ENCODE data around the gene TPST2. TPM values are rescaled to one million over a fixed set of nuclear protein-coding genes. Genes with fewer than 3 reads are reported as not detected.

Gene TPST2
- polyA plus RNA-seq, 3 donors = 62.8 to 83.8 (median 69.5) TPM

DNA sequence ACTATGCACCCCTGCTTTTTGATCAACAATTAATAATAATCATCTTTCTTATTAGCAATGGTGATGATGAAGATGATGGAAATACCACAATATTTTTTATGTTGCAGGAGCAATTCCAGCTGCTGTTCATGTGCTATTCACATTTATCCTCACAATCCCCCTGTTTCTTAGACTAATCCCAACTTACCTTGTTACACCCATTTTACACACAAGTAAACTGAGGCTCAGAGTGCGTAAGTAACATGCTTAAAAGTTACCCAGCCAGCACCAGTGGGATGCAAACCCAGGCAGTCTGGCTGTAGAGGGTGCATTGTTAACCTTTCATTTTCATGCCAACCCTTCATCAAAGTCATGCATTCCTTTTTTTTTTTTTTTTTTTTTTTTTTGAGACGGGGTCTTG, 30.3 kb upstream of the TPST2 start:
- TF ChIP-seq, protein P1, sequence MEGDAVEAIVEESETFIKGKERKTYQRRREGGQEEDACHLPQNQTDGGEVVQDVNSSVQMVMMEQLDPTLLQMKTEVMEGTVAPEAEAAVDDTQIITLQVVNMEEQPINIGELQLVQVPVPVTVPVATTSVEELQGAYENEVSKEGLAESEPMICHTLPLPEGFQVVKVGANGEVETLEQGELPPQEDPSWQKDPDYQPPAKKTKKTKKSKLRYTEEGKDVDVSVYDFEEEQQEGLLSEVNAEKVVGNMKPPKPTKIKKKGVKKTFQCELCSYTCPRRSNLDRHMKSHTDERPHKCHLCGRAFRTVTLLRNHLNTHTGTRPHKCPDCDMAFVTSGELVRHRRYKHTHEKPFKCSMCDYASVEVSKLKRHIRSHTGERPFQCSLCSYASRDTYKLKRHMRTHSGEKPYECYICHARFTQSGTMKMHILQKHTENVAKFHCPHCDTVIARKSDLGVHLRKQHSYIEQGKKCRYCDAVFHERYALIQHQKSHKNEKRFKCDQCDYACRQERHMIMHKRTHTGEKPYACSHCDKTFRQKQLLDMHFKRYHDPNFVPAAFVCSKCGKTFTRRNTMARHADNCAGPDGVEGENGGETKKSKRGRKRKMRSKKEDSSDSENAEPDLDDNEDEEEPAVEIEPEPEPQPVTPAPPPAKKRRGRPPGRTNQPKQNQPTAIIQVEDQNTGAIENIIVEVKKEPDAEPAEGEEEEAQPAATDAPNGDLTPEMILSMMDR (IDR thresholded peaks at IDR 0.05) = no peak
- Histone ChIP-seq H3K27ac (ENCODE audit: low read depth in 1 of 2, low read length in 2 of 2) (no peak overlapping the region), H3K9me3 (replicated peaks in 1 of 2; ENCODE audit: control insufficient read depth in 1 of 2, insufficient read depth in 1 of 2, low read length in 2 of 2) (no peaks in the 10 kb centered on the region), H3K79me2 (ENCODE audit: insufficient read depth, low read length) (no peaks in the 10 kb centered on the region), H2AFZ (ENCODE audit: insufficient read depth, low read depth, low read length, poor library complexity, severe bottlenecking) (no peak overlapping the region), H3K36me3 (replicated peaks in 1 of 2; ENCODE audit: control insufficient read depth in 1 of 2, insufficient read depth in 2 of 2, low read length in 2 of 2) (no peaks in the 10 kb centered on the region), H4K20me1 (ENCODE audit: insufficient read depth, low read length) (no peaks in the 10 kb centered on the region), H3K4me3 (replicated peaks in 1 of 3; ENCODE audit: low read depth in 2 of 3, low read length in 3 of 3) (no peak overlapping the region), H3K4me2 (replicated peaks; ENCODE audit: extremely low read depth, low read length, poor library complexity, severe bottlenecking) (no peak overlapping the region), H3K9ac (ENCODE audit: insufficient read depth, low read length, poor library complexity, severe bottlenecking) (no peak overlapping the region), H3K4me1 (ENCODE audit: control insufficient read depth in 1 of 2, insufficient read depth in 2 of 2, low read length in 2 of 2) (peaks cover 22 to 30% of the 10 kb centered on the region in 2 donors), H3K27me3 (ENCODE audit: control insufficient read depth in 2 of 2, insufficient read depth in 2 of 2, low read length in 2 of 2) (no peaks in the 10 kb centered on the region)
- Mint-ChIP-seq H3K4me1 (peaks cover 44% of the 10 kb centered on the region), H3K9me3 (peaks cover 0 to 2% (median 0%) of the 10 kb centered on the region in 7 donors), H3K27ac (no peak overlapping the region), H3K36me3 (no peaks in the 10 kb centered on the region), H3K27me3 (ENCODE audit: low read depth in 3 of 3) (peaks cover 2 to 4% (median 3%) of the 10 kb centered on the region in 3 donors), H3K4me3 (no peak overlapping the region)
- DNase-seq = no peak
- WGBS (ENCODE audit: insufficient coverage) = no CpG with 5 or more reads among the region's 2 CpGs
- intact Hi-C loops (cut with micrococcal nuclease) = no loop called here

DNA sequence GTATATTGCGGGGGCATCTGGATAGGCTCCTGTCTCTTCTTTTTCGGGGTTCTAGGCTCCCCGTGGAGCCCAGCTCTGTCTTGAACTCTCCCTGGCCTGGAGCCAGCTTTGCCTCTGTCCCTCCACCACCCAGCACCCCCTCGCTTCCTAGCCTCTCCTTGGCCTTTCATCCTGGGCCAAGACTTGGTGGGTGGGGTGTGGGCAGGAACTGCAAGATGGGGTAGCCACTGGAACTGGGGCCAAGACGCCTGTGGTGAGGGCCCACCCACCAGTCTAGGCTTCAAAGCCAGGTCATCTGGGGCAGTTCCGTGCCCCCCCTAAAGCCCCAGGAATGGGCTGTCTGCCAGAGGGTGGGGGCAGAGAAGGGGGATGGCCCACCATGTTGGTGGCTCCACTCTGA, 29.6 kb upstream of the TPST2 start:
- Histone ChIP-seq H3K9ac (ENCODE audit: insufficient read depth, low read length, poor library complexity, severe bottlenecking) (no peak overlapping the region), H4K20me1 (ENCODE audit: insufficient read depth, low read length) (no peaks in the 10 kb centered on the region), H3K27me3 (ENCODE audit: control insufficient read depth in 2 of 2, insufficient read depth in 2 of 2, low read length in 2 of 2) (no peaks in the 10 kb centered on the region), H3K79me2 (ENCODE audit: insufficient read depth, low read length) (no peaks in the 10 kb centered on the region), H3K4me2 (replicated peaks; ENCODE audit: extremely low read depth, low read length, poor library complexity, severe bottlenecking) (no peak overlapping the region), H3K4me3 (replicated peaks in 1 of 3; ENCODE audit: low read depth in 2 of 3, low read length in 3 of 3) (no peak overlapping the region), H3K4me1 (ENCODE audit: control insufficient read depth in 1 of 2, insufficient read depth in 2 of 2, low read length in 2 of 2) (peaks cover 22 to 30% of the 10 kb centered on the region in 2 donors), H3K9me3 (replicated peaks in 1 of 2; ENCODE audit: control insufficient read depth in 1 of 2, insufficient read depth in 1 of 2, low read length in 2 of 2) (no peaks in the 10 kb centered on the region), H3K27ac (ENCODE audit: low read depth in 1 of 2, low read length in 2 of 2) (no peak overlapping the region), H3K36me3 (replicated peaks in 1 of 2; ENCODE audit: control insufficient read depth in 1 of 2, insufficient read depth in 2 of 2, low read length in 2 of 2) (no peaks in the 10 kb centered on the region), H2AFZ (ENCODE audit: insufficient read depth, low read depth, low read length, poor library complexity, severe bottlenecking) (no peak overlapping the region)
- Mint-ChIP-seq H3K4me3 (no peak overlapping the region), H3K27ac (no peak overlapping the region), H3K4me1 (peaks cover 46% of the 10 kb centered on the region), H3K27me3 (ENCODE audit: low read depth in 3 of 3) (peaks cover 2 to 4% (median 3%) of the 10 kb centered on the region in 3 donors), H3K36me3 (no peaks in the 10 kb centered on the region), H3K9me3 (peaks cover 0 to 2% (median 0%) of the 10 kb centered on the region in 7 donors)
- intact Hi-C loops (cut with micrococcal nuclease) = no loop called here
- TF ChIP-seq, protein P1 (IDR thresholded peaks at IDR 0.05) = no peak
- 70% methylated on average over 4 of the region's 6 CpGs for WGBS (ENCODE audit: insufficient coverage)
- DNase-seq = no peak

Measured in CD14-positive monocyte (primary cell).